Activated CD4-positive, alpha-beta T cell treated with anti-CD3 and anti-CD28 coated beads, Interleukin-2, amount 10 ng/mL, durations not matched to agents 7 days and 5 days (primary cell): Measurements from ENCODE around the gene SLC26A1. TPM values are rescaled to one million over a fixed set of nuclear protein-coding genes. Genes with fewer than 3 reads are reported as not detected.
A peak's percentile ranks its signal among the peaks of the same experiment; 100 is the strongest.
"Not testable (repeated sequence)": the region's sequence is repeated elsewhere in the genome, so short reads cannot be mapped to it uniquely, and the experiment has no call there.

ENCODE experiments used
- CTCF ChIA-PET: fragments of 350-600 bp; sonication (Branson Sonifier 250); formaldehyde crosslinking; loops from one replicate; lab custom pipeline; 2021; ENCODE audit warnings: antibody characterized with exemption; lab: Charles Lee
- POLR2A ChIA-PET: fragments of 350-600 bp; sonication (Branson Sonifier 250); formaldehyde crosslinking; loops from one replicate; lab custom pipeline; 2021; ENCODE audit warnings: antibody characterized with exemption; lab: Charles Lee
- DNase-seq: peaks from one replicate; pipeline ENCODE4 v3.0.0-alpha.2; 2020
- H3K27ac Mint-ChIP-seq: one replicate; pipeline ENCODE4 v1.8.0; 2021; ENCODE audit warnings: mild to moderate bottlenecking, moderate library complexity, mixed read lengths
- H3K27me3 Mint-ChIP-seq: one replicate; pipeline ENCODE4 v1.8.0; 2021; ENCODE audit warnings: mixed read lengths
- H3K36me3 Mint-ChIP-seq: one replicate; pipeline ENCODE4 v1.8.0; 2021; ENCODE audit warnings: low read depth, mixed read lengths
- H3K4me1 Mint-ChIP-seq: one replicate; pipeline ENCODE4 v1.8.0; 2021; ENCODE audit warnings: mixed read lengths
- H3K4me3 Mint-ChIP-seq: one replicate; pipeline ENCODE4 v1.8.0; 2021; ENCODE audit warnings: mild to moderate bottlenecking, moderate library complexity, mixed read lengths
- H3K9me3 Mint-ChIP-seq: one replicate; pipeline ENCODE4 v1.8.0; 2021; ENCODE audit warnings: mixed read lengths
- total RNA-seq, 2 experiments: library from RNA; stranded (reverse); gene quantifications; one replicate each; pipeline ENCODE4 v1.2.3, GENCODE V29; 2021

SLC26A1 gene
- total RNA-seq, 2 experiments from 2014 or later = 0.17 to 0.48 TPM

GRCh38 chr4:1004071-1004418 is 10.8 kb upstream of the SLC26A1 start:
- H3K27ac Mint-ChIP-seq = no peak overlapping the region
- H3K9me3 Mint-ChIP-seq = no peaks in the 10 kb centered on the region
- ChIA-PET CTCF (no interaction called here), POLR2A (no interaction called here)
- H3K27me3 Mint-ChIP-seq = peaks cover 50% of the 10 kb centered on the region
- DNase-seq = no peak
- no peak overlapping the region for H3K4me3 Mint-ChIP-seq
- peaks cover under 1% of the 10 kb centered on the region for H3K36me3 Mint-ChIP-seq
- H3K4me1 Mint-ChIP-seq = peaks cover 6% of the 10 kb centered on the region

GRCh38 chr4:1003271-1004070 is 10.3 kb upstream of the SLC26A1 start:
- Mint-ChIP-seq H3K36me3 (no peaks in the 10 kb centered on the region), H3K4me3 (no peak overlapping the region), H3K27me3 (peaks cover 47% of the 10 kb centered on the region)

DNA sequence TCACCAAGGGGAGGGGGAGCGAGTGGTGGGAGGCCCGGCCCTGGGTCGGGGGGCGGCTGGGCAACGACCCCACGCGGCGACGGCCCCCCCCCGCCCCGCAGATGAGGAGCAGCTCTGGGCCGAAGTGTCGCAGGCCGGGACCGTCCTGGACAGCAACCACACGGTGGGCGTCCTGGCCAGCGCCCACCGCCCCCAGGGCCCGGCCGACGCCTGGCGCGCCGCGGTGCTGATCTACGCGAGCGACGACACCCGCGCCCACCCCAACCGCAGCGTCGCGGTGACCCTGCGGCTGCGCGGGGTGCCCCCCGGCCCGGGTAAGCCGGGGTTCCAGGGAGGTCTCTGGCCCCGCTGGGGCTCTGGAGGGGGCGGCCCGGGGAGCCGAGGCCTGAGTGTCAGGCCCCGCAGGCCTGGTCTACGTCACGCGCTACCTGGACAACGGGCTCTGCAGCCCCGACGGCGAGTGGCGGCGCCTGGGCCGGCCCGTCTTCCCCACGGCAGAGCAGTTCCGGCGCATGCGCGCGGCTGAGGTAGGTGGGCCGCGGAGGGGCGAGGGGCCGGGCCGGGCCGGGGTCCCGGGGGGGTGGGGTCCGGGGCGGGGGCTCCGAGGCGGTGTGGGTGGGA is 9.5 kb upstream of the SLC26A1 start:
- DNase-seq = no peak
- Mint-ChIP-seq H3K9me3 (no peaks in the 10 kb centered on the region), H3K27ac (no peak overlapping the region), H3K4me3 (no peak overlapping the region), H3K36me3 (no peaks in the 10 kb centered on the region), H3K27me3 (peaks cover 47% of the 10 kb centered on the region), H3K4me1 (no peaks in the 10 kb centered on the region)
- CTCF ChIA-PET = no interaction called here
- POLR2A ChIA-PET = no interaction called here

More at GRCh38 chr4:1003271-1004070, 10.3 kb upstream of the SLC26A1 start:
- POLR2A ChIA-PET = no interaction called here
- H3K4me1 Mint-ChIP-seq = peaks cover under 1% of the 10 kb centered on the region
- CTCF ChIA-PET = no interaction called here
- no peak for DNase-seq
- H3K27ac Mint-ChIP-seq = no peak overlapping the region
- H3K9me3 Mint-ChIP-seq = no peaks in the 10 kb centered on the region

DNA sequence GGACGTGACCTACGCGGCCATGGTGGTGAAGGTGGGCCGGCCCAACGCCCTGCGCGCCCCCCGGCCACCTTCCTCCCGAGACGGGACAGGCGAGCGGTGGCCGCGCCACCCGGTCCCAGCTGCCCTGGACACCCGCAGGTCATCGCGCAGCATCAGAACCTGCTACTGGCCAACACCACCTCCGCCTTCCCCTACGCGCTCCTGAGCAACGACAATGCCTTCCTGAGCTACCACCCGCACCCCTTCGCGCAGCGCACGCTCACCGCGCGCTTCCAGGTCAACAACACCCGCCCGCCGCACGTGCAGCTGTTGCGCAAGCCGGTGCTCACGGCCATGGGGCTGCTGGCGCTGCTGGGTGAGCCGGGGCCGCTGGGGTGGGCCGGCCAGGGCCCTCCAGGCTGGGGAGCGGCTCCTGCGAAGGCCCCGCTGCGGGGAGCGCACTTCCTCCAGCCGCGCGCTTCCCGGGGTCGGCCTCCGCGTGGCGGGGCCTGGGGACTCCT is 9.0 kb upstream of the SLC26A1 start:
- DNase-seq = no peak
- Mint-ChIP-seq H3K9me3 (no peaks in the 10 kb centered on the region), H3K36me3 (no peaks in the 10 kb centered on the region), H3K27ac (no peak overlapping the region), H3K27me3 (peaks cover 43% of the 10 kb centered on the region), H3K4me1 (no peaks in the 10 kb centered on the region), H3K4me3 (no peak overlapping the region)
- ChIA-PET POLR2A (no interaction called here), CTCF (interaction anchor here (2.0 kb wide), 1 partner anchor 15 kb away, joined by 5 read pairs; the partner anchor contains the start of gene IDUA)

- DNase-seq = no peak
- ChIA-PET CTCF (interaction anchor here (2.0 kb wide), 1 partner anchor 14 kb away, joined by 5 read pairs; the partner anchor contains the start of gene IDUA), POLR2A (no interaction called here)
- Mint-ChIP-seq H3K36me3 (no peaks in the 10 kb centered on the region), H3K27me3 (peaks cover 43% of the 10 kb centered on the region), H3K4me3 (no peak overlapping the region), H3K4me1 (no peaks in the 10 kb centered on the region), H3K9me3 (no peaks in the 10 kb centered on the region), H3K27ac (peak overlapping the region; percentile 9)
These were observed 8.4 kb upstream of the SLC26A1 start for GRCh38 chr4:1001561-1002130.

- CTCF ChIA-PET = interaction anchor here (2.0 kb wide), 1 partner anchor 13 kb away, joined by 5 read pairs; the partner anchor contains the start of gene IDUA
- Mint-ChIP-seq H3K4me3 (no peak overlapping the region), H3K36me3 (no peaks in the 10 kb centered on the region), H3K27ac (no peak overlapping the region), H3K27me3 (peaks cover 43% of the 10 kb centered on the region), H3K4me1 (no peaks in the 10 kb centered on the region), H3K9me3 (no peaks in the 10 kb centered on the region)
- no peak for DNase-seq
- POLR2A ChIA-PET = no interaction called here
These were observed 7.6 kb upstream of the SLC26A1 start for GRCh38 chr4:1000686-1001260.

- no peak overlapping the region for H3K27ac Mint-ChIP-seq
- DNase-seq = no peak
- CTCF ChIA-PET = no interaction called here
- peaks cover 43% of the 10 kb centered on the region for H3K27me3 Mint-ChIP-seq
- POLR2A ChIA-PET = no interaction called here
- no peak overlapping the region for H3K4me3 Mint-ChIP-seq
- H3K36me3 Mint-ChIP-seq = no peaks in the 10 kb centered on the region
- no peaks in the 10 kb centered on the region for H3K4me1 Mint-ChIP-seq
- H3K9me3 Mint-ChIP-seq = no peaks in the 10 kb centered on the region
These were observed 6.8 kb upstream of the SLC26A1 start for GRCh38 chr4:999882-1000425.

DNA sequence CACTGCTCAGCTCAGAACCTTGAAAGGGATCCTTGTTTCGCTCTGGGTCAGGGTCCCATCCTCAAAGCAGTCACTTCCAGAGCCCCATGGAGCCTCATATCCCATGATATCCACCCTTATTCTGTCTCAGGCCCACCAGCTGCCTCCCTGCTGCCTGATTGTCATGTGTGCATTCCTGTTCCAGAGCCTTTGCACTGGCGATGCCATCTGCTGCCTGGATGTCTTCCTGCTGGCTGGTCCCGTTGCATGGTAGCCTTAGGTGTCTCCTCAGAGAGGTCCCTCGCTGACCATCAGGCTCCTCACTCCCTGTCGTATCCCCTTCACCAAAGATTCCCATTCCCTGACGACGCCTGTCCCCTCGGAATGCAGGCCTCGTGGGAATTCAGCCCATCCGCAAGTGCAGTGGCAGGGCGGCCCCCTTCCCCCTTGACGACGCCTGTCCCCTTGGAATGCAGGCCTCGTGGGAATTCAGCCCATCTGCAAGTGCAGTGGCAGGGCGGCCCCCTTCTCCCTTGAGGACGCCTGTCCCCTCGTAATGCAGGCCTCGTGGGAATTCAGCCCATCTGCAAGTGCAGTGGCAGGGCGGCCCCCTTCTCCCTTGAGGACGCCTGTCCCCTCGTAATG is 6.1 kb upstream of the SLC26A1 start:
- H3K4me1 Mint-ChIP-seq, DNase-seq, H3K27ac Mint-ChIP-seq, POLR2A ChIA-PET, H3K9me3 Mint-ChIP-seq, CTCF ChIA-PET, H3K4me3 Mint-ChIP-seq, H3K36me3 Mint-ChIP-seq: not testable (repeated sequence)
- peaks cover 41% of the 10 kb centered on the region for H3K27me3 Mint-ChIP-seq

DNA sequence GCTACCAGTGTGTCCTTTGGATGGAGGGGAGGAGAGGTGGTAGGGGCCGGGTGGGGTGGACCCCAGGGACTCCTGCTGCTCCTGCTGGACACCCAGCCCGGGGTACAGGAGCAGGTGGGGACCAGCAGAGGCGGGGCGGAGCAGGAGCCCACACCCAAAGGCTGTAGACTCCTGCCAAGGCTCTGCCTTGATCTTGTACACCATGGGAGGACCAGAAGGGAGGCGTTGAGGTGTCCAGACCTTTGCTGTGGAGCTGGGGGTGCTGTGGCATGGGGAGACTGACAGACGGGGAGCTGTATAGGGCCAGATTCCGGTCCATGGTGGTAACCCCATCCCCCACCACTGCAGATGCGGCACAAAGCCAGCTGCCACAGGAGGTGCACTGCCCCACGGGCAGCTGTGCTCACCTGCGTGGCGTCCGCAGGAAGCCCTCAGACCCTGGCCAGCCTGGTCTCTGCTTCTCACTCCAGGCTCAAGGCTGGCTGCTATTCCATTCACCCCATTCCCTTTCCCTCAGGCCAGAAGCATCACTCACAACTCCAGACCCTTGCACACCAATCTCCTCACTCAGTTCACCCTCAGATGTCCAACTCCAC is 5.0 kb upstream of the SLC26A1 start:
- H3K4me3 Mint-ChIP-seq = no peak overlapping the region

DNA sequence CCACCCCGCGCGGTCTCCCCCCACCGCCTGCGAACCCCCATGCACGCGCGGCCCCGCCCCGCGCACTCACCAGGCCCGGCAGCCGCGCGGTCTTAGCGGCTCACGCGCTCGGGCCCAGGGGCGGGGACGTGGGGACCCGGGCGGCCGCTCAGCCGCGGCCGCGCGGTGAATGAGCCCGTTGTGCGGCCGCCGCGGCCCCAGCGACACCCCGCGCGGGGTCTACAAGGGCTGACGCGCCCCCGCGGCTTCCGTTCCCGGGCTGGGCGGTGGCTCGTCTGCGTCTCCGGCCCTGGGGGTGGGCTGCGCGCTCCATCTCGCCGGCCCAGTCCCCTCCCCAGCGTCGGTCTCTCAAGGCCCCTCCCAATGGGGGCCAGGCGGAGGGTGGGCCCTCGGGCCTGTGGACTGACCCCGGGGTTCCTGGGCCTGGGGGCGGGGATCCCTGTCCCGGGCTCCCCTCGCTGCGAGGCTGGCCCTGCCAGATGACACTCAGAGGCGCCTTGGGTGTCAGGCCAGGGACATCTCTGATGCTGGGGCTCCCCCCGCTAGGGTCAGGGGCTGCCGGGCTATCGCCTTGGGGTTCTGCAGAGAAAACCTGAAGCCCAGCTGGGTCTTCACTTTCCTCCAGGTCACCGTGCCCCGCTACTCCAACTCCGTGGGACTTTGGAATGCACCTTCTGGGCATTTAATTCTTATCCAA is 4.3 kb upstream of the SLC26A1 start:
- Mint-ChIP-seq H3K4me1 (no peaks in the 10 kb centered on the region), H3K9me3 (no peaks in the 10 kb centered on the region), H3K27me3 (peaks cover 35% of the 10 kb centered on the region), H3K36me3 (no peaks in the 10 kb centered on the region), H3K27ac (no peak overlapping the region), H3K4me3 (no peak overlapping the region)
- no peak for DNase-seq
- CTCF ChIA-PET = no interaction called here
- POLR2A ChIA-PET = no interaction called here

More for the DNA sequence above, 5.0 kb upstream of the SLC26A1 start:
- Mint-ChIP-seq H3K9me3 (no peaks in the 10 kb centered on the region), H3K27me3 (peaks cover 35% of the 10 kb centered on the region), H3K36me3 (no peaks in the 10 kb centered on the region), H3K4me1 (no peaks in the 10 kb centered on the region), H3K27ac (no peak overlapping the region)
- no peak for DNase-seq
- CTCF ChIA-PET = no interaction called here
- POLR2A ChIA-PET = no interaction called here

GRCh38 chr4:996997-997374 is 3.8 kb upstream of the SLC26A1 start:
- no peak for DNase-seq
- Mint-ChIP-seq H3K27ac (no peak overlapping the region), H3K4me1 (no peaks in the 10 kb centered on the region), H3K4me3 (no peak overlapping the region), H3K9me3 (no peaks in the 10 kb centered on the region), H3K27me3 (peaks cover 33% of the 10 kb centered on the region), H3K36me3 (no peaks in the 10 kb centered on the region)
- ChIA-PET CTCF (no interaction called here), POLR2A (no interaction called here)
